ENCODE data around the gene HNRNPF.

Gene HNRNPF

GRCh38 chr10:43384252-43385221 lies 24.4 kb downstream of the HNRNPF start:
- H3K4me1 ChIP-seq (ENCODE audit: insufficient read depth, low read length): no peaks in the 10 kb centered on the region
- H3K9me3 ChIP-seq (ENCODE audit: insufficient read depth, low read depth, low read length): no peaks in the 10 kb centered on the region
- H3K27ac ChIP-seq (ENCODE audit: low read length): no peak overlapping the region
- H3K27me3 ChIP-seq (ENCODE audit: insufficient read depth, low read length): no peaks in the 10 kb centered on the region
- H3K4me3 ChIP-seq (ENCODE audit: low read length): no peak overlapping the region
- H3K36me3 ChIP-seq (ENCODE audit: insufficient read depth, low read depth, low read length): peaks cover 44% of the 10 kb centered on the region
- H3K9ac ChIP-seq (ENCODE audit: low read depth, low read length): no peak overlapping the region

- Histone ChIP-seq H3K4me3 (ENCODE audit: low read length) (no peak overlapping the region), H3K27ac (ENCODE audit: low read length) (no peak overlapping the region), H3K9ac (ENCODE audit: low read depth, low read length) (no peak overlapping the region), H3K27me3 (ENCODE audit: insufficient read depth, low read length) (no peaks in the 10 kb centered on the region), H3K4me1 (ENCODE audit: insufficient read depth, low read length) (no peaks in the 10 kb centered on the region), H3K36me3 (ENCODE audit: insufficient read depth, low read depth, low read length) (peaks cover 32% of the 10 kb centered on the region), H3K9me3 (ENCODE audit: insufficient read depth, low read depth, low read length) (no peaks in the 10 kb centered on the region)
Observed at GRCh38 chr10:43383204-43383971, 25.6 kb downstream of the HNRNPF start.

GRCh38 chr10:43380610-43381222 lies 28.3 kb downstream of the HNRNPF start:
- no peaks in the 10 kb centered on the region for H3K9me3 ChIP-seq (ENCODE audit: insufficient read depth, low read depth, low read length)

GRCh38 chr10:43377424-43377883 lies 31.5 kb downstream of the HNRNPF start:
- no peak overlapping the region for H3K9ac ChIP-seq (ENCODE audit: low read depth, low read length)
- no peaks in the 10 kb centered on the region for H3K27me3 ChIP-seq (ENCODE audit: insufficient read depth, low read length)

More at GRCh38 chr10:43380610-43381222, 28.3 kb downstream of the HNRNPF start:
- Histone ChIP-seq H3K9ac (ENCODE audit: low read depth, low read length) (no peak overlapping the region), H3K36me3 (ENCODE audit: insufficient read depth, low read depth, low read length) (peaks cover 6% of the 10 kb centered on the region), H3K4me3 (ENCODE audit: low read length) (no peak overlapping the region), H3K4me1 (ENCODE audit: insufficient read depth, low read length) (peaks cover 4% of the 10 kb centered on the region; the same call in 1 of the 2 replicates), H3K27me3 (ENCODE audit: insufficient read depth, low read length) (no peaks in the 10 kb centered on the region), H3K27ac (ENCODE audit: low read length) (no peak overlapping the region)

GRCh38 chr10:43376828-43377423 lies 32.1 kb downstream of the HNRNPF start:
- H3K36me3 ChIP-seq (ENCODE audit: insufficient read depth, low read depth, low read length): no peaks in the 10 kb centered on the region
- H3K4me1 ChIP-seq (ENCODE audit: insufficient read depth, low read length): peaks cover 10% of the 10 kb centered on the region; the same call in 1 of the 2 replicates
- H3K4me3 ChIP-seq (ENCODE audit: low read length): no peak overlapping the region
- H3K9me3 ChIP-seq (ENCODE audit: insufficient read depth, low read depth, low read length): no peaks in the 10 kb centered on the region
- H3K27ac ChIP-seq (ENCODE audit: low read length): no peak overlapping the region
- no peaks in the 10 kb centered on the region for H3K27me3 ChIP-seq (ENCODE audit: insufficient read depth, low read length)
- H3K9ac ChIP-seq (ENCODE audit: low read depth, low read length): no peak overlapping the region

More at GRCh38 chr10:43377424-43377883, 31.5 kb downstream of the HNRNPF start:
- H3K4me1 ChIP-seq (ENCODE audit: insufficient read depth, low read length): peaks cover 10% of the 10 kb centered on the region; the same call in 1 of the 2 replicates
- H3K4me3 ChIP-seq (ENCODE audit: low read length): no peak overlapping the region
- H3K27ac ChIP-seq (ENCODE audit: low read length): no peak overlapping the region
- no peaks in the 10 kb centered on the region for H3K36me3 ChIP-seq (ENCODE audit: insufficient read depth, low read depth, low read length)
- no peaks in the 10 kb centered on the region for H3K9me3 ChIP-seq (ENCODE audit: insufficient read depth, low read depth, low read length)

GRCh38 chr10:43376046-43376635 lies 32.8 kb downstream of the HNRNPF start:
- Histone ChIP-seq H3K4me1 (ENCODE audit: insufficient read depth, low read length) (peaks cover 10% of the 10 kb centered on the region; the same call in 1 of the 2 replicates), H3K27ac (ENCODE audit: low read length) (no peak overlapping the region), H3K4me3 (ENCODE audit: low read length) (no peak overlapping the region), H3K9me3 (ENCODE audit: insufficient read depth, low read depth, low read length) (no peaks in the 10 kb centered on the region), H3K36me3 (ENCODE audit: insufficient read depth, low read depth, low read length) (no peaks in the 10 kb centered on the region), H3K27me3 (ENCODE audit: insufficient read depth, low read length) (no peaks in the 10 kb centered on the region), H3K9ac (ENCODE audit: low read depth, low read length) (no peak overlapping the region)

- Histone ChIP-seq H3K4me1 (ENCODE audit: insufficient read depth, low read length) (peaks cover 10% of the 10 kb centered on the region; the same call in 1 of the 2 replicates), H3K27ac (ENCODE audit: low read length) (no peak overlapping the region), H3K4me3 (ENCODE audit: low read length) (no peak overlapping the region), H3K9me3 (ENCODE audit: insufficient read depth, low read depth, low read length) (no peaks in the 10 kb centered on the region), H3K9ac (ENCODE audit: low read depth, low read length) (no peak overlapping the region), H3K36me3 (ENCODE audit: insufficient read depth, low read depth, low read length) (no peaks in the 10 kb centered on the region), H3K27me3 (ENCODE audit: insufficient read depth, low read length) (no peaks in the 10 kb centered on the region)
Observed at GRCh38 chr10:43375401-43376020, 33.5 kb downstream of the HNRNPF start.

GRCh38 chr10:43374194-43374593 lies 34.8 kb downstream of the HNRNPF start:
- Histone ChIP-seq H3K27me3 (ENCODE audit: insufficient read depth, low read length) (no peaks in the 10 kb centered on the region), H3K9ac (ENCODE audit: low read depth, low read length) (no peak overlapping the region), H3K4me1 (ENCODE audit: insufficient read depth, low read length) (peaks cover 10% of the 10 kb centered on the region; the same call in 1 of the 2 replicates), H3K27ac (ENCODE audit: low read length) (no peak overlapping the region), H3K4me3 (ENCODE audit: low read length) (no peak overlapping the region), H3K36me3 (ENCODE audit: insufficient read depth, low read depth, low read length) (no peaks in the 10 kb centered on the region), H3K9me3 (ENCODE audit: insufficient read depth, low read depth, low read length) (no peaks in the 10 kb centered on the region)

GRCh38 chr10:43373461-43373860 lies 35.5 kb downstream of the HNRNPF start:
- H3K27ac ChIP-seq (ENCODE audit: low read length): no peak overlapping the region
- no peak overlapping the region for H3K4me3 ChIP-seq (ENCODE audit: low read length)
- H3K27me3 ChIP-seq (ENCODE audit: insufficient read depth, low read length): no peaks in the 10 kb centered on the region

GRCh38 chr10:43372765-43373361 lies 36.1 kb downstream of the HNRNPF start:
- H3K36me3 ChIP-seq (ENCODE audit: insufficient read depth, low read depth, low read length): no peaks in the 10 kb centered on the region
- no peak overlapping the region for H3K9ac ChIP-seq (ENCODE audit: low read depth, low read length)
- peaks cover 10% of the 10 kb centered on the region; the same call in 1 of the 2 replicates for H3K4me1 ChIP-seq (ENCODE audit: insufficient read depth, low read length)
- no peaks in the 10 kb centered on the region for H3K9me3 ChIP-seq (ENCODE audit: insufficient read depth, low read depth, low read length)
- no peak overlapping the region for H3K4me3 ChIP-seq (ENCODE audit: low read length)
- no peaks in the 10 kb centered on the region for H3K27me3 ChIP-seq (ENCODE audit: insufficient read depth, low read length)
- H3K27ac ChIP-seq (ENCODE audit: low read length): no peak overlapping the region

More at GRCh38 chr10:43373461-43373860, 35.5 kb downstream of the HNRNPF start:
- Histone ChIP-seq H3K9ac (ENCODE audit: low read depth, low read length) (no peak overlapping the region), H3K9me3 (ENCODE audit: insufficient read depth, low read depth, low read length) (no peaks in the 10 kb centered on the region), H3K36me3 (ENCODE audit: insufficient read depth, low read depth, low read length) (no peaks in the 10 kb centered on the region), H3K4me1 (ENCODE audit: insufficient read depth, low read length) (peaks cover 10% of the 10 kb centered on the region; the same call in 1 of the 2 replicates)

All from iPS-20b (cell line).